Thyroid gland (tissue), 4 donors: ENCODE results near the gene LIMS1.

Experiments
- POLR2A ChIP-seq, 2 donors: fragments of 450-650 bp; IDR thresholded peaks; one replicate each; pipeline ENCODE4 v1.6.1; 2017; ENCODE audit warnings: antibody characterized with exemption in 2 of 2, mild to moderate bottlenecking in 2 of 2, moderate library complexity in 1 of 2
- TF ChIP-seq, protein P1 (sequence below), 6 experiments: fragments of 200-600 bp in 3 of 6; fragments of 450-650 bp in 3 of 6; sonication (generic) in 3 of 6; IDR thresholded peaks; one replicate each; pipeline ENCODE4 v1.5.1; 2016 to 2019; ENCODE audit warnings: antibody characterized with exemption in 6 of 6, mild to moderate bottlenecking in 2 of 6, inconsistent platforms in 1 of 6, moderate library complexity in 1 of 6

- TF ChIP-seq POLR2A (IDR thresholded peaks at IDR 0.05) = no peak
- TF ChIP-seq, protein P1, sequence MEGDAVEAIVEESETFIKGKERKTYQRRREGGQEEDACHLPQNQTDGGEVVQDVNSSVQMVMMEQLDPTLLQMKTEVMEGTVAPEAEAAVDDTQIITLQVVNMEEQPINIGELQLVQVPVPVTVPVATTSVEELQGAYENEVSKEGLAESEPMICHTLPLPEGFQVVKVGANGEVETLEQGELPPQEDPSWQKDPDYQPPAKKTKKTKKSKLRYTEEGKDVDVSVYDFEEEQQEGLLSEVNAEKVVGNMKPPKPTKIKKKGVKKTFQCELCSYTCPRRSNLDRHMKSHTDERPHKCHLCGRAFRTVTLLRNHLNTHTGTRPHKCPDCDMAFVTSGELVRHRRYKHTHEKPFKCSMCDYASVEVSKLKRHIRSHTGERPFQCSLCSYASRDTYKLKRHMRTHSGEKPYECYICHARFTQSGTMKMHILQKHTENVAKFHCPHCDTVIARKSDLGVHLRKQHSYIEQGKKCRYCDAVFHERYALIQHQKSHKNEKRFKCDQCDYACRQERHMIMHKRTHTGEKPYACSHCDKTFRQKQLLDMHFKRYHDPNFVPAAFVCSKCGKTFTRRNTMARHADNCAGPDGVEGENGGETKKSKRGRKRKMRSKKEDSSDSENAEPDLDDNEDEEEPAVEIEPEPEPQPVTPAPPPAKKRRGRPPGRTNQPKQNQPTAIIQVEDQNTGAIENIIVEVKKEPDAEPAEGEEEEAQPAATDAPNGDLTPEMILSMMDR (IDR thresholded peaks at IDR 0.05) = no peak
Measured at GRCh38 chr2:108634576-108635160, 100.4 kb downstream of the LIMS1 start.
